Astrocyte (in vitro differentiated cells and primary cell): ENCODE measurements around the gene DIP2B.

Experiments used
- EZH2 ChIP-seq: IDR thresholded peaks from 2 replicates; pipeline ENCODE4 v1.6.1; 2012; ENCODE audit warnings: mild to moderate bottlenecking, low read length, inconsistent platforms; ENCODE audit not compliant: insufficient read depth
- TF ChIP-seq, protein P1 (sequence below): IDR thresholded peaks from 2 replicates; pipeline ENCODE4 v1.5.1; 2011; ENCODE audit warnings: low read depth, mild to moderate bottlenecking, inconsistent platforms, low read length, moderate library complexity; ENCODE audit not compliant: insufficient read depth

DNA sequence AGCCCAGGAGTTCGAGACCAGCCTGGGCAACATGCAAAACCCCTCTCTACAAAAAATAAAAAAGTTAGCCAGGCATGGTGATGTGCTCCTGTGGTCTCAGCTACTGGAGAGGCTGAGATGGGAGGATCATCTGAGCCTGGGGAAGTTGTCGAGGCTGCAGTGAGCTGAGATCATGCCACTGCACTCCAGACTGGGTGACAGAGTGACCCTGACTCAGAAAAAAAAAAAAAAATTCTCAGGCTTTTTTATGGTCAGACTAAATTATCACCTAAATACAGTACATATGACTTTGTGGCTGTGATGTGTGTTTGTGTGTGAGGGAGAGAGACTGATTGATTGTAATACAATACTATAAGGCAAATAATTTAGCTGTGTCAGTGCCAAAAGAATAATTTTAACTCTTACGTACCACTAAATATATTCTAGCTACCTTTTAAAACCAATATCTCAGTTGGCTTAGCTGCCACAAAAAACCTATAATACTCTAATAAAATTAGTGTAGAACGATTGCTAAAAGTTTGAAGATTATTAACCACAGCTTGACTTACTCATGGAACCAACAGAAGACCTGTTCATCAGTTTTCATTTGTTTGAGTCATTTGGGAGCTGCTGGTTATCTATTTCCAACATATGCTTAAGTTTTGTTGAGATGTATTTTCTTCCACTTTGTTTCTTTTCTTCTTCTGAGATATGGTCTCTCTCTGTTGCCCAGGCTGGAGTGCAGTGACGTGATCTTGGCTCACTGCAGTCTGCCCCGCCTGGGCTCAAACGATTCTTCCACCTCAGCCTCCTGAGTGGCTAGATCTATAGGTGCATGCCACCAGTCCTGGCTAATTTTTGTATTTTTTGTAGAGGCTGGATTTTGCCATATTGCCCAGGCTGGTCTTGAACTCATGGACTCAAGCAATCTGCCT lies 58.0 kb downstream of the DIP2B start:
- TF ChIP-seq EZH2, result no peak
- TF ChIP-seq, protein P1, sequence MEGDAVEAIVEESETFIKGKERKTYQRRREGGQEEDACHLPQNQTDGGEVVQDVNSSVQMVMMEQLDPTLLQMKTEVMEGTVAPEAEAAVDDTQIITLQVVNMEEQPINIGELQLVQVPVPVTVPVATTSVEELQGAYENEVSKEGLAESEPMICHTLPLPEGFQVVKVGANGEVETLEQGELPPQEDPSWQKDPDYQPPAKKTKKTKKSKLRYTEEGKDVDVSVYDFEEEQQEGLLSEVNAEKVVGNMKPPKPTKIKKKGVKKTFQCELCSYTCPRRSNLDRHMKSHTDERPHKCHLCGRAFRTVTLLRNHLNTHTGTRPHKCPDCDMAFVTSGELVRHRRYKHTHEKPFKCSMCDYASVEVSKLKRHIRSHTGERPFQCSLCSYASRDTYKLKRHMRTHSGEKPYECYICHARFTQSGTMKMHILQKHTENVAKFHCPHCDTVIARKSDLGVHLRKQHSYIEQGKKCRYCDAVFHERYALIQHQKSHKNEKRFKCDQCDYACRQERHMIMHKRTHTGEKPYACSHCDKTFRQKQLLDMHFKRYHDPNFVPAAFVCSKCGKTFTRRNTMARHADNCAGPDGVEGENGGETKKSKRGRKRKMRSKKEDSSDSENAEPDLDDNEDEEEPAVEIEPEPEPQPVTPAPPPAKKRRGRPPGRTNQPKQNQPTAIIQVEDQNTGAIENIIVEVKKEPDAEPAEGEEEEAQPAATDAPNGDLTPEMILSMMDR, result no peak
